ENCODE measurements around the gene TDRD5.

DNA sequence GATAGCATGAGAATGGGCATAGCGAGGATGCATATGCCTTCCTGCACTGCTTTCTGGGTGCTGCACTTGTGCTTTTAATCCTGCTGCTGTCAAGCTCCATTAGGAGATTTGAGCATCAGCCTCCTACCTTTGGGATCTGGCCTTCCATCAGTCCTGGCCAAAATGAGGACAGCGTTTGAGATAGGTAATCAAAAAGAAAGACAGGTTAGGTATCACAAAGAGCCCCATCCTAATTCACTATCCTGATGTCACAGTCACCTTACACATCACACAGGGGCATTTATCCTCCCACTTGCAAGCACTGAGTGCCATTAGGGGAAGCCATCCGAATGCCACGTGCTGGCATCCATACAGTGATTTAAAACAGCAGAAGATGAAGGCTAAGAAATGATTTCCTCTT lies 138.2 kb downstream of the TDRD5 start:
- TF ChIP-seq POLR2A (IDR thresholded peaks at IDR 0.05) = no peak
- TF ChIP-seq, protein P1, sequence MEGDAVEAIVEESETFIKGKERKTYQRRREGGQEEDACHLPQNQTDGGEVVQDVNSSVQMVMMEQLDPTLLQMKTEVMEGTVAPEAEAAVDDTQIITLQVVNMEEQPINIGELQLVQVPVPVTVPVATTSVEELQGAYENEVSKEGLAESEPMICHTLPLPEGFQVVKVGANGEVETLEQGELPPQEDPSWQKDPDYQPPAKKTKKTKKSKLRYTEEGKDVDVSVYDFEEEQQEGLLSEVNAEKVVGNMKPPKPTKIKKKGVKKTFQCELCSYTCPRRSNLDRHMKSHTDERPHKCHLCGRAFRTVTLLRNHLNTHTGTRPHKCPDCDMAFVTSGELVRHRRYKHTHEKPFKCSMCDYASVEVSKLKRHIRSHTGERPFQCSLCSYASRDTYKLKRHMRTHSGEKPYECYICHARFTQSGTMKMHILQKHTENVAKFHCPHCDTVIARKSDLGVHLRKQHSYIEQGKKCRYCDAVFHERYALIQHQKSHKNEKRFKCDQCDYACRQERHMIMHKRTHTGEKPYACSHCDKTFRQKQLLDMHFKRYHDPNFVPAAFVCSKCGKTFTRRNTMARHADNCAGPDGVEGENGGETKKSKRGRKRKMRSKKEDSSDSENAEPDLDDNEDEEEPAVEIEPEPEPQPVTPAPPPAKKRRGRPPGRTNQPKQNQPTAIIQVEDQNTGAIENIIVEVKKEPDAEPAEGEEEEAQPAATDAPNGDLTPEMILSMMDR (IDR thresholded peaks at IDR 0.05) = no peak
